GM21528 (cell line): ENCODE measurements around the gene ATG7.

ENCODE experiments used
- ATAC-seq: cut with Tn5 transposase; IDR thresholded peaks from one replicate; pipeline ENCODE4 v1.9.1; 2021; ENCODE audit warnings: mild to moderate bottlenecking, moderate library complexity; ENCODE audit not compliant: unreplicated experiment, low FRiP score

Gene ATG7

GRCh38 chr3:11544412-11545181, 272.4 kb downstream of the ATG7 start:
- no peak for ATAC-seq

- no peak for ATAC-seq
These were observed 273.1 kb downstream of the ATG7 start for GRCh38 chr3:11545186-11545851.

GRCh38 chr3:11546657-11547302, 274.6 kb downstream of the ATG7 start:
- ATAC-seq = no peak

- ATAC-seq = no peak
These were observed 275.3 kb downstream of the ATG7 start for GRCh38 chr3:11547498-11547897.

- ATAC-seq = no peak
These were observed 276.5 kb downstream of the ATG7 start for GRCh38 chr3:11548721-11549131.

- no peak for ATAC-seq
These were observed 277.5 kb downstream of the ATG7 start for GRCh38 chr3:11549580-11550140.

GRCh38 chr3:11551036-11551435, 278.8 kb downstream of the ATG7 start:
- no peak for ATAC-seq

GRCh38 chr3:11552289-11553264, 280.4 kb downstream of the ATG7 start:
- no peak for ATAC-seq

- ATAC-seq = no peak
These were observed 281.4 kb downstream of the ATG7 start for GRCh38 chr3:11553436-11554235.

- ATAC-seq = no peak
These were observed 282.0 kb downstream of the ATG7 start for GRCh38 chr3:11554236-11554610.

- ATAC-seq = no peak
These were observed 282.5 kb downstream of the ATG7 start for GRCh38 chr3:11554666-11555065.

- ATAC-seq = no peak
These were observed 283.1 kb downstream of the ATG7 start for GRCh38 chr3:11555211-11555782.

- no peak for ATAC-seq
These were observed 283.9 kb downstream of the ATG7 start for GRCh38 chr3:11555881-11556633.

- ATAC-seq = no peak
These were observed 284.9 kb downstream of the ATG7 start for GRCh38 chr3:11556851-11557644.

GRCh38 chr3:11558002-11558401, 285.8 kb downstream of the ATG7 start:
- no peak for ATAC-seq

GRCh38 chr3:11558411-11558903, 286.3 kb downstream of the ATG7 start:
- ATAC-seq = no peak
